NOMO-1 treated with dmso at 0.1 percent for 144 hours (cell line): ENCODE measurements around the gene ZNF91.
"Not testable (repeated sequence)": the region's sequence is repeated elsewhere in the genome, so short reads cannot be mapped to it uniquely, and the experiment has no call there.

Source experiments
- DNase-seq: peaks from one replicate; lab custom pipeline; 2025; ENCODE audit not compliant: unreplicated experiment; lab: John Stamatoyannopoulos, UW

ZNF91 gene

DNA sequence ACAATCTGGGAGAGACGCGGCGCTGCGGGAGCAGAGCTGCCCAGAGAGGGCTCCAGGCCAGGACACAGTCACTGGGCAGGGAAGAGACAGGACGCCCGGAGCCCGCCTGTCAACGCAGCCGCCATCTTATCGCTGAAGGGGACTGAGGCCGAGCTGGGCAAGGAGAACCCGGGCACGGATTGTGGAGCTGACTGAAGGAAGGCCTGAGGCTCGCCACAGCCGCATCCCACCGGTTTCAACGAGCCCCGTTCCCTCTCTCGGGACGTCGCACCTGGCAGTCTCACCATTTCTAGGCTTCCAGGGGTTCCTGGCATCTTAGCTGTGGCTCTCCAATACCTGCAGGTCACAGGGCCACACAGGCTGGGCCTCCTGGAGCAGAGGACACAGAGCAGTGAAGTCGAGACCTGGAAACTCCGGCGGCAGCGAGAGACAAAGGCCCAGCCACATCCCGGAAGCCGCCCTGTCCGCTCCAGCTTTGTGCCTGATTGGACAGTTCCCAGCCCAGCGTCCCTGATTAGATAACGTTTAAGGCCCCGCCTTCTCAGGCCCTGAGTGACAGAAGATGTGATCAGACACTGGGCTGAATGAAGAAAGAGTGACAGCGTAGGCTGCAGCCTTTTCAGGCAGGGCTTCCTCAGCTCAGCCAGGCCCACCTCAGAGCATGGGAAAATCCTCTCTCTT is at the start of gene ZNF91:
TSS of gene ZNF91 (minus strand) at position 431 of the 681 bp plus-strand sequence. CDS start at position 314, 117 bp downstream.
- no peak for DNase-seq

GRCh38 chr19:23440791-23441190 is 45.5 kb upstream of the ZNF91 start:
- no peak for DNase-seq

DNA sequence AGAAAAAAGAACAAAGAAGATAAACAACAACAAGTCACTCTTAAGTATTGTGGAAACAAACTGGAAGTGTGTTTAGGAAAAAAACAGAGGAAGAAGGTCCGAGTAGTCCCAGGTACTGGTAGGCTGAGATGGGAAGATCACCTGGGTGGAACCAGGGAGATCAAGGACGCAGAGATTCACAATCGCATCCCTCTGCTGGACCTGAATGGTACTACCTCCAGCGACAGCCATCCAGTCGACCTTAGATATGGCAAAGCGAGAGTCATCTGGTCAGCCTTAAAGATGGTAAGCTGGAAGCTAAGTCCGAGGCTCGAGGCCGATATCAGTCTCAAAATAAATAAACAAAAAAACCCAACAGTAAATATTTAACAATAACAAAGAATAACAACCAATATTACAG is 44.9 kb upstream of the ZNF91 start:
- DNase-seq = no peak

- no peak for DNase-seq
Observed at GRCh38 chr19:23439623-23440022, 44.4 kb upstream of the ZNF91 start.

DNA sequence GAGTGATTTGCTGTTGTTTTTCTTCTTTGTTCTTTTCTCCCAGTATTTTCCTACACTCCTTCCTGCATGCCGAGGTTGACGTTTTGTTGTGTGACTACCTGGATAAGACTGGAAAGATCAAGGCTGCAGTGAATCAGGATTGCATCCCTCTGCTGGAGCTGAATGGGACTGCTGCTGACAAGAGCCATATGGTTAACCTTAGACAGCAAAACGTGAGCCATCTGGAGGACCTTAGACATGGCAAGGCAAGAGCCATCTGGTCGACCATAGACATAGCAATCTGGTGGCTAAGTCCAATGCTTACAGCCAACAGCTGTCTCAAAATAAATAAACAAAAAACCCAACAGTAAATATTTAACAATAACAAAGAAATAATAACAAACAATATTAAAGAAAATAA is 42.6 kb upstream of the ZNF91 start:
- DNase-seq = no peak

DNA sequence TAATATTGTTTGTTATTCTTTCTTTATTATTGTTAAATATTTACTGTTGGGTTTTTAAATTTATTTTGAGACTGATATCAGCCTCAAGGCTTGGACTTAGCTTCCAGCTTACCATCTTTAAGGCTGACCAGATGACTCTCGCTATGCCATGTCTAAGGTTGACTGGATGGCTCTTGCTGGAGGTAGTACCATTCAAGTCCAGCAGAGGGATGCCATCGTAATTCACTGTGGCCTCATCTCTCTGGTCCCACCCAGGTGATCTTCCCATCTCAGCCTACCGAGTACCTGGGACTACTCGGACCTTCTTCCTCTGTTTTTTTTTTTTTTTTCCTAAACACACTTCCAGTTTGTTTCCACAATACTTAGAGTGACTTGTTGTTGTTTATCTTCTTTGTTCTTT is 41.7 kb upstream of the ZNF91 start:
- no peak for DNase-seq

DNA sequence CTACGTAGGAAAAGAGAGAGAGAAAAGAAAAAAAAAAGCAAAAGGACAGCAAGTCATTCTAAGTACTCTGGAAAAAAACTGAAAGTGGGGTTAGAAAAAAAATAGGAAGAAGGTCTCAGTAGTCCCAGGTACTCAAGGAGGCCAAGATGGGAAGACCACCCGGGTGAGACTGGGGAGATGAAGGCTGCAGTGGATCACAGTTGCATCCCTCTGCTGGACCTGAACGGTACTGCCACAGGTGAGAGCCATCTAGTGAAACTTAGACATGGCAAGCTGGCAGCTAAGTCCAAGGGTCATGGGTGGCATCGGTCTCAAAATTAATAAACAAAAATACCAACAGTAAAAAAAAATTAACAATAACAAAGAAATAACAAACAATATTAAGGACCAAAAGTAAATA is 41.0 kb upstream of the ZNF91 start:
- DNase-seq = no peak

- DNase-seq = no peak
Observed at GRCh38 chr19:23420824-23421223, 25.6 kb upstream of the ZNF91 start.

DNA sequence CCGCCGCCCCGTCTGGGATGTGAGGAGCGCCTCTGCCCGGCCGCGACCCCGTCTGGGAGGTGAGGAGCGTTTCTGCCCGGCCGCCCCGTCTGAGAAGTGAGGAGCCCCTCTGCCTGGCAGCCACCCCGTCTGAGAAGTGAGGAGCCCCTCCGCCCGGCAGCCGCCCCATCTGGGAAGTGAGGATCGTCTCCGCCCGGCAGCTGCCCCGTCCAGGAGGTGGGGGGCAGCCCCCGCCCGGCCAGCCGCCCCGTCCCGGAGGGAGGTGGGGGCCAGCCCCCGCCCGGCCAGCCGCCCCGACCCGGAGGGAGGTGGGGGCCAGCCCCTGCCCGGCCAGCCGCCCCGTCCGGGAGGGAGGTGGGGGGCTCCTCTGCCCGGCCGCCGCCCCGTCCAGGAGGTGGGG is 24.0 kb upstream of the ZNF91 start:
- DNase-seq = not testable (repeated sequence)

DNA sequence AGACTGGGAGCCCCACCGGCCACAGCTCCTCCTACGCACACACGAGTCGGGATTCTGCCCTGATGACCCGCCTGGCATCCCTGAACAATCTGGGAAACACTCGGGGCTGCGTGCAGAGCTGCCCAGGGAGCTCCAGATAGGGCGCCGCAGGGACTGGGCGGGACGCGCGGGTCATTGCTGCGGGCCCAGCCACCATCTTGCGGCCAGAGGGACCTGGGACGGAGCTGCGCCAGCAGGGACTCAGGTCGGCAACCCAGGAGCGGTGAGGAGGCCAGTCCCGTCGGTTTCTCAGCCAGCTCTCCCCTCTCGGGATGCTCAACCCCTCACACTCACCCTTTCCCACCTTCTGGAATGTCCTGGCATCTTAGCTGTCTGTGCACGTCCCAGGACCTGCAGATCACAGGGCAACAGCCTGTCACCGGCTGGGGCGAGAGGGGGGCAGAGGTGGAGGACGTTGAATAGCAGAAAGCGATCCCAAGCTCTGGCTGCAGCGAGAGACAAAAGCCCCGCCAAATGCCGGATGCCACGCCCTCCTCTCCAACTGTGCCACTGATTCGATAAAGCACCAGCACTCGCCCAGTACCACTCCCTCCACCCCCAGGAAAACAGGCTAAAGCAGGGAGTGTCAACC is 20.4 kb upstream of the ZNF91 start:
- DNase-seq = no peak

- no peak for DNase-seq
Observed at GRCh38 chr19:23415034-23415433, 19.8 kb upstream of the ZNF91 start.

- DNase-seq = no peak
Observed at GRCh38 chr19:23410155-23410554, 14.9 kb upstream of the ZNF91 start.

DNA sequence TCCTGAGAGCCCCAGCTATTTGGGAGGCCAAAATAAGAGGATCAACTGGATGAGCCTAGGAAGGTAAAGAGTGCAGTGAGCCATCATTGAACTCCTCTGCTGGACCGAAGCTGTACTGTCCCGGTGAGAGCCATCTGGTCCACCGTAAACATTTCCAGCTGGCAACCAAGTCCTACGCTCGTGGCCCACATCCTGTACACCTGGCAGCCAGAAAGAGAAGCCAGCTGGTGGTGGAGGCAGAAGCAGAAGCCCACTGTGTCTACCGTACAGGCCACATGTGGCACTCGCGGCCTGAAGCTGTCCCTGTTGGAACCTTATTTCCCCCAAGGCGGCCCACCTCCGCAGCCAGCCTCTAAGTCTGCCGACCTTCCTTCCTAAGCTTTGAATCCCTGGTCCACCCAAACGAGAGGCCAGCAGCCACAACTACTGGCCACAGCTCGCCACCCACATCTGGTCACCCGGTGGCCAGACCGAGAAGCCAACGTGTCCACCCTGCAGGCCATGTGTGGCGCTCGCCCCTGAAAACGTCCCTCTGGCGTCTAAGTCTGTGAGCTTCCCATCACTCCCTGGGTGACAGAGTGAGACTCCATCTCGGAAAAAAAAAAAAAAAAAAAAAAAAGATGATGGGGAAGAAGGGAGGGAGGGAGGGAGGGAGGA is 14.2 kb upstream of the ZNF91 start:
- no peak for DNase-seq

DNA sequence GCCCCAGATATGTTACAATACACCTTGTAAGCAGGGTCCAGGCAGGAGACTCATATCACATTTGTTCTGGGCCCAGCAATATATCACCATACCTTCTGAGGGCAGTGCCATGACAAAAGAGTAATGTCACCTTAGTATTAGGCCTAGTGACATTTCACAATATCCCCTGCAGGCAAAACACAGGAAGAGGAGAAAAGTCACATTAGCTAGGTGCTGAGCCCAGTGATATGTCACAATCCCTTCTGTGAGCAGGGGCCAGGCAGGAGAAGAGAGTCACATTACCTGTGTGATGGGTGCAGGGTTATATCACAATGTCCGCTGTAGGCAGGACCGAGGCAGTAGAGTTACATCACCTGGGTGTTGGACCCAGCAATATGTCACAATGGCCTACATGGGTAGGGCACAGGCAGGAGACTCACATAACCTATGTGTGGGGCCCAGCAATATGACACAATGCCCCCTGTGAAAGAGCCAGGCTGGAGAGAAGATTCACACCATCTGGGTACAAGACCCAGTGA is 12.4 kb upstream of the ZNF91 start:
- DNase-seq = no peak

DNA sequence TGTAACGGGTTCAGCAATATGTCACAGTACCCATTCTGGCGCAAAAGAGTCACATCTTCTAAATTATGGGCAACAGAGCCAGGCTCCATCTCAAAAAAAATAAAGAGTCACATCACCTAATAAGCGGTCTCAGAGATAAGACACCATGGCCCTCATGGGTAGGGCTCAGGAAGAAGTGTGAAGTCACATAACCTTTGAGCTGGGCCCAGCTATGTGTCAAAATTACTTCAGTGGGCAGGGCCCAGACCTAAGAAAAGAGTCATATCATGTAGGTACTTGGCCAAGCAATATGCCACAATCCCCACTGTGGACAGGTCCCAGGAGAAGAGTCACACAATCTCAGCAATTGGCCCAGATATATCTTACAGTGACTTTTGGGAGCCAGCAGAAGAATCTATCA is 11.4 kb upstream of the ZNF91 start:
- DNase-seq = no peak

- no peak for DNase-seq
Observed at GRCh38 chr19:23406091-23406490, 10.8 kb upstream of the ZNF91 start.

GRCh38 chr19:23404676-23405075 is 9.4 kb upstream of the ZNF91 start:
- DNase-seq = no peak

GRCh38 chr19:23403581-23404324 is 8.5 kb upstream of the ZNF91 start:
- DNase-seq = no peak

- DNase-seq = no peak
Observed at GRCh38 chr19:23403052-23403451, 7.8 kb upstream of the ZNF91 start.

DNA sequence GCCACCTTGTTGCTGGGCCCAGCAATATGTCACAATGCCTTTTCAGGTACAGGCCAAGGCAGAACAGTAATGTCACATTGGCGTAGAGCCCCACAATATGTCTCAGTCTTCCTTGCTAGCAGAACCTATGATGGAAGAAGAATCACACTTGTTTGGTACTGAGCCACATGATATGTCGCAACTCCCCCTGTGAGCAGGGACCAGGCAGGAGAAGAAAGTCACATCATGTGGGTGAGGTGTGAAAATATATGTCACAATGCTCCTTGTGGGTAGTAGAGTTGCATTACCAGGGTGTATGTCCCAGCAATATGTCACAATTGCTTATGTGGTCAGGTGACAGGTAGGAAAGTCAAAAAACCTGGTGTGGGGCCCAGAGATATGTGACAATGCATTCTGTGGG is 7.1 kb upstream of the ZNF91 start:
- DNase-seq = no peak

DNA sequence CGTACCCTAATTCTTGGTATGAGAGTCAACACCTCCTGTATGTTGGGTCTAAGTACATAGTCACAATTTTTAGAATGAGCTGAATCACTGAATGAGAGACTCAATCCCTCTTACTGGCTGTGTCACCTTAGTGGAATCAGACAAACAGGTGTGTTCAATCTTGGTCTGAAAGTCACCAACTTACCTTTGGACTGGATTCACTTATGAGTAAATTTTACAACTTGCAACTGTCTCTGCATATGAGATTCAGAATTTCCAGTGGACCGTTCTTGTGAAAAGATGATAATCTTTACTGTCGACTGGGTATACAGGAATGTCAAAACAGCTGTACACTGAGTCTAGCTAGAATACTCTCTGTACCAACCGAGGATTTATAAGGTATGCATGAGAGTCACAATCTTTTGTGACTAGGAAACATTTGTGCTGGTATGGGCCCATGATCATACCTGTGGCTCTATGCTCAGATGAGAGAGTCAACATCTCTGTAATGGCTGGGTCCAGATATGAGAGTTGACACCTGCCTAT is 5.9 kb upstream of the ZNF91 start:
- no peak for DNase-seq
